ENCODE data around the gene DCLK1.

- TF ChIP-seq CTCF (IDR thresholded peaks at IDR 0.05) (no peak), POLR2A (IDR thresholded peaks at IDR 0.05) (no peak)
Measured at GRCh38 chr13:36061621-36062020, 69.6 kb downstream of the DCLK1 start.

All from adrenal gland (tissue), 5 donors.